ENCODE data around the gene RHEB. TPM values are rescaled to one million over a fixed set of nuclear protein-coding genes. Genes with fewer than 3 reads are reported as not detected.

The RHEB gene
- total RNA-seq, 1 donor from 2014 or later, result 88.2 TPM

DNA sequence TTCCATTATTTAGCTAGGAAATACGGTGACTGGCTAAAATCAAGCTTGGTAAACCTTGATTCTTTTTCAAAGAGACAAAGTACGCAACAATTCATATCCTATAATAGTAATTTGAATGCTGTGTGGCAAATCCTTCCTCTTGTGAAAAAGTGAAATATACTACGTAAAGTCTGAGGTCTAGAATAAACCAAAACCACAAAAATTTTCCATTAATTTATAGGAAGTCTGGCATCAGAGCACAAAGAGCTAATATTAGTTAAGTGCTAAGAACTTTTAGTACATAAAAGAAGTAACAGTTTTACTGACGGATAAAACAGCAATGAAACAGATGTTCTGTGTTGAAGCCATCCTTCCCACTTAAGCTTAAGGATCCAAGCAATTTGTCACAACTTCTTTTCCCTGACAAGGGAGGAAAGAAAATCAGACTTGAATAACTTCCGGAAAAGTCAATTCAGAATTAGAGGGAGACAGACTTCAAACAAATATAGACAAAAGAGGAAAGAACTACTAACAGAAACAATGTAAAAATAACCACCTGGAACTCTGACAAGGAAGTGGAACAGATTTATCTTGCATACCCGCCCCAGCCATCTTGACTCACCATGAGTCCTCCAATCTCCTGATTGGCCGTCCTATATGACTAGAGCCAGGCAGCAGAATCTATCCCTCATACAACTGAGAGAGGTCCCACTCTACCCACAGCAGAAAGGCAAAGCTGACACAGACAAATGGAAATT, 34.6 kb downstream of the RHEB start:
- no peak overlapping the region for H3K27ac Mint-ChIP-seq (ENCODE audit: unreplicated experiment)
- no peak for DNase-seq

DNA sequence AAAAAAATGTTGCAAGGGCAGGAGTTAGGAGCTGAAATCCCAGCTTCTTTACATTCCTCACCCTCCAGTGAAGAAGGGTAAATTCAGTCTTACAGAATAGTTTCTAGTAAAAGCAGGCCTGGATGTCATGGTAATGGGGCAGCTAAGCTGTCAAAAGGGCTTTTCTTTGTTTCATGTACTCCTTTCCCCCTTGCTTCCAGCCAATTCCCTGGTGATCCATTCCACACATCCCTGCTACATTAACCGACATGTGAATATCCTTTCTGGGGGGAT, 36.0 kb downstream of the RHEB start:
- TF ChIP-seq, protein P1, sequence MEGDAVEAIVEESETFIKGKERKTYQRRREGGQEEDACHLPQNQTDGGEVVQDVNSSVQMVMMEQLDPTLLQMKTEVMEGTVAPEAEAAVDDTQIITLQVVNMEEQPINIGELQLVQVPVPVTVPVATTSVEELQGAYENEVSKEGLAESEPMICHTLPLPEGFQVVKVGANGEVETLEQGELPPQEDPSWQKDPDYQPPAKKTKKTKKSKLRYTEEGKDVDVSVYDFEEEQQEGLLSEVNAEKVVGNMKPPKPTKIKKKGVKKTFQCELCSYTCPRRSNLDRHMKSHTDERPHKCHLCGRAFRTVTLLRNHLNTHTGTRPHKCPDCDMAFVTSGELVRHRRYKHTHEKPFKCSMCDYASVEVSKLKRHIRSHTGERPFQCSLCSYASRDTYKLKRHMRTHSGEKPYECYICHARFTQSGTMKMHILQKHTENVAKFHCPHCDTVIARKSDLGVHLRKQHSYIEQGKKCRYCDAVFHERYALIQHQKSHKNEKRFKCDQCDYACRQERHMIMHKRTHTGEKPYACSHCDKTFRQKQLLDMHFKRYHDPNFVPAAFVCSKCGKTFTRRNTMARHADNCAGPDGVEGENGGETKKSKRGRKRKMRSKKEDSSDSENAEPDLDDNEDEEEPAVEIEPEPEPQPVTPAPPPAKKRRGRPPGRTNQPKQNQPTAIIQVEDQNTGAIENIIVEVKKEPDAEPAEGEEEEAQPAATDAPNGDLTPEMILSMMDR (IDR thresholded peaks at IDR 0.05; ENCODE audit: partially characterized antibody, unreplicated experiment), result no peak
- H3K27me3 Mint-ChIP-seq (ENCODE audit: unreplicated experiment), result no peaks in the 10 kb centered on the region
- H3K9me3 Mint-ChIP-seq (ENCODE audit: unreplicated experiment), result no peaks in the 10 kb centered on the region
- peaks cover 3% of the 10 kb centered on the region for H3K4me1 Mint-ChIP-seq (ENCODE audit: low read depth, unreplicated experiment)
- no peak for DNase-seq
- no peak overlapping the region for H3K27ac Mint-ChIP-seq (ENCODE audit: unreplicated experiment)
- no peaks in the 10 kb centered on the region for H3K36me3 Mint-ChIP-seq (ENCODE audit: unreplicated experiment)
- no peak overlapping the region for H3K4me3 Mint-ChIP-seq (ENCODE audit: unreplicated experiment)

More for the DNA sequence above, 34.6 kb downstream of the RHEB start:
- Mint-ChIP-seq H3K9me3 (ENCODE audit: unreplicated experiment) (no peaks in the 10 kb centered on the region), H3K27me3 (ENCODE audit: unreplicated experiment) (no peaks in the 10 kb centered on the region), H3K36me3 (ENCODE audit: unreplicated experiment) (no peaks in the 10 kb centered on the region), H3K4me1 (ENCODE audit: low read depth, unreplicated experiment) (peaks cover 3% of the 10 kb centered on the region), H3K4me3 (ENCODE audit: unreplicated experiment) (no peak overlapping the region)
- TF ChIP-seq, protein P1 (IDR thresholded peaks at IDR 0.05; ENCODE audit: partially characterized antibody, unreplicated experiment), result no peak

DNA sequence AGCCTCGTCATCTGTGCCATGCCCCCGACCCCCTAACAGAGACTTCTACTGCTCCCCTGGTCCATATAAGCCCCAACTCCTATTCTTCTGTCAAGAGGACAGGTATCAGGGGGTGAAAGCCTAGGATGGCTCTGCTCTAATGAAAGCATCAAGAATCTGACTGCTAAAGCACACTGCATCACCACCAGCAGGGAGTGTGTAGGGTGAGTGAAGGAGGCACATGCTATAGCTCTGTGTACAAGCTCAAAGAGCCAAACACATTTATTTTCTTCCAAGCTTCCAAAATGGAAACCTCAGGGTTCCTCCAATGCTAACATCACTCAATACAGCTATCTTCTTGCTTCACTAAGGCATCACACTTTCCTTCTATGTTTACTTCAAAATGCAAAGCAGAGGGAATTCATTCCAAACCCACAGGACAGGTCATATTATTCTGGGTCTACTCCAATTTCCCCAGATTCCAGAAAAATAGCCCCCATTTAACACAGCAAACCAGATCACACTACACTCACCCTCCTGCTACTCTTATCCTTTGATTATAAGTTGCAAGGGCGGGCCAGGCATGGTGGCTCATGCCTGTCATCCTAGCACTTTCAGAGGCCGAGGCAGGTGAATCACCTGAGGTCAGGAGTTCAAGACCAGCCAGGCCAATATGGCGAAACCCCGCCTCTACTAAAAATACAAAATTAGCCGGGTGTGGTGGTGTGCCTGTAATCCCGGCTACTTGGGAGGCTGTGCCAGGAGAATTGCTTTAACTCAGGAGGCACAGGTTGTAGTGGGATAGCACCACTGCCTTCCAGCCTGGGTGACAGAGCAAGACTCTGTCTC, 36.6 kb downstream of the RHEB start:
- Mint-ChIP-seq H3K27me3 (ENCODE audit: unreplicated experiment) (no peaks in the 10 kb centered on the region), H3K27ac (ENCODE audit: unreplicated experiment) (no peak overlapping the region)

DNA sequence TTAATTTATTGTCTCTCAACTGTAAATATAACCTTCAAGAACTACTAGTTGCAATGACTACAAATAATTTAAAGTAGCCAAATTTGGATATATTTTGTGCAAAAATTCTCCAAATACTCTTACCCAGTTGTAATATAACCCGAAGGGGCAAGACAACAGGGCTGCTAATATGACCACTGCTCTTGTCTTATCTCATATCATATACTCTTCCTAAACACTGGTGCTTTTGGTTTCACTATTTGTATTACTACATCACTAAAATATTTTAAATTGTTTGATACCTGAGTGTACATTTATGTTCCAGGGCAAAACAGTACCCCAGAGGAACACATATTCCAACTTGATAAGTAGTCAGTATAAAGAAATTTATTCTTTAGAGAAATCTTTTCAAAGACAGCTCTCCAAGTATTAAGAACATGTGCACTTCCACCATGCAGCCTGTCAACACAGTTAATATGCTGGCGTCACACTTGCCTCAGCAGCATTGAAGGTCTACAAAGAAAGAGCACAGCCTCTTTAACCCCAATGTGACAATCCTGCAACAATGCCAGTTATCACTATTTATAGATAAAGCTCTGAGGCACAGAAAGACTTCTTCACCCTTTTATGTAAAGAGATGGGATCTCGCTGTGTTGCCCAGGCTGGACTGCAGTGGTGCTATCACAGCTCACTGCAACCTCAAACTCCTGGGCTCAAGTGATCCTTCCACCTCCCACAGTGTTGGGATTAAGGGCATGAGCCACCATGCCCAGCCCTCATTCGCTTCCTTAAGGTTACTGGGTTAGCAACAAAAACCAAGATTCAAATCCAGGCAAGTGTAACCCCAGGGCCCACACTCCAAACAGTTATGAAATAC, 37.8 kb downstream of the RHEB start:
- DNase-seq, result no peak
- H3K27ac Mint-ChIP-seq (ENCODE audit: unreplicated experiment), result no peak overlapping the region
- no peaks in the 10 kb centered on the region for H3K27me3 Mint-ChIP-seq (ENCODE audit: unreplicated experiment)
- H3K4me1 Mint-ChIP-seq (ENCODE audit: low read depth, unreplicated experiment), result peaks cover 3% of the 10 kb centered on the region
- TF ChIP-seq, protein P1 (IDR thresholded peaks at IDR 0.05; ENCODE audit: partially characterized antibody, unreplicated experiment), result no peak
- H3K36me3 Mint-ChIP-seq (ENCODE audit: unreplicated experiment), result no peaks in the 10 kb centered on the region
- H3K4me3 Mint-ChIP-seq (ENCODE audit: unreplicated experiment), result no peak overlapping the region
- H3K9me3 Mint-ChIP-seq (ENCODE audit: unreplicated experiment), result no peaks in the 10 kb centered on the region

More for the DNA sequence above, 36.6 kb downstream of the RHEB start:
- TF ChIP-seq, protein P1 (IDR thresholded peaks at IDR 0.05; ENCODE audit: partially characterized antibody, unreplicated experiment), result no peak
- DNase-seq, result no peak
- H3K9me3 Mint-ChIP-seq (ENCODE audit: unreplicated experiment), result no peaks in the 10 kb centered on the region
- H3K4me1 Mint-ChIP-seq (ENCODE audit: low read depth, unreplicated experiment), result peaks cover 3% of the 10 kb centered on the region
- H3K4me3 Mint-ChIP-seq (ENCODE audit: unreplicated experiment), result no peak overlapping the region
- H3K36me3 Mint-ChIP-seq (ENCODE audit: unreplicated experiment), result no peaks in the 10 kb centered on the region

All from glutamatergic neuron (in vitro differentiated cells).